Fibroblast of the conjunctiva (primary cell): ENCODE results near the gene DACT1.
"Not testable (repeated sequence)": the region's sequence is repeated elsewhere in the genome, so short reads cannot be mapped to it uniquely, and the experiment has no call there.

Source experiments
- DNase-seq: peaks from one replicate; pipeline ENCODE4 v3.0.0-alpha.2; 2010; ENCODE audit warnings: low read depth

The DACT1 gene

GRCh38 chr14:58637391-58638230 lies at the start of gene DACT1:
TSS of gene DACT1 (plus strand) at chr14:58637962. CDS start at chr14:58638203, 241 bp downstream.
- peak; percentile 36 for DNase-seq

GRCh38 chr14:58588321-58588720 lies 49.4 kb upstream of the DACT1 start:
- not testable (repeated sequence) for DNase-seq

GRCh38 chr14:58593977-58594376 lies 43.8 kb upstream of the DACT1 start:
- no peak for DNase-seq

- no peak for DNase-seq
Measured at GRCh38 chr14:58597041-58597440, 40.7 kb upstream of the DACT1 start.

GRCh38 chr14:58598028-58598803 lies 39.5 kb upstream of the DACT1 start:
- DNase-seq, result no peak

- DNase-seq, result no peak
Measured at GRCh38 chr14:58598804-58599525, 38.8 kb upstream of the DACT1 start.

- DNase-seq, result no peak
Measured at GRCh38 chr14:58599707-58600106, 38.1 kb upstream of the DACT1 start.

GRCh38 chr14:58605465-58605864 lies 32.3 kb upstream of the DACT1 start:
- no peak for DNase-seq

GRCh38 chr14:58607131-58607951 lies 30.4 kb upstream of the DACT1 start:
- DNase-seq, result no peak

- no peak for DNase-seq
Measured at GRCh38 chr14:58607952-58608317, 29.8 kb upstream of the DACT1 start.

GRCh38 chr14:58617619-58618018 lies 20.1 kb upstream of the DACT1 start:
- DNase-seq, result no peak

- DNase-seq, result no peak
Measured at GRCh38 chr14:58620011-58620410, 17.8 kb upstream of the DACT1 start.

- no peak for DNase-seq
Measured at GRCh38 chr14:58625438-58625837, 12.3 kb upstream of the DACT1 start.

- no peak for DNase-seq
Measured at GRCh38 chr14:58626431-58626831, 11.3 kb upstream of the DACT1 start.

GRCh38 chr14:58628406-58628805 lies 9.4 kb upstream of the DACT1 start:
- DNase-seq, result no peak

GRCh38 chr14:58629281-58629680 lies 8.5 kb upstream of the DACT1 start:
- no peak for DNase-seq

GRCh38 chr14:58631732-58632131 lies 6.0 kb upstream of the DACT1 start:
- no peak for DNase-seq

- no peak for DNase-seq
Measured at GRCh38 chr14:58633831-58634230, 3.9 kb upstream of the DACT1 start.

- DNase-seq, result no peak
Measured at GRCh38 chr14:58634406-58635090, 3.2 kb upstream of the DACT1 start.

GRCh38 chr14:58635091-58635830 lies 2.5 kb upstream of the DACT1 start:
- DNase-seq, result no peak
